ENCODE results near the gene INSYN1. TPM values are rescaled to one million over a fixed set of nuclear protein-coding genes. Genes with fewer than 3 reads are reported as not detected.

Gene INSYN1
- polyA plus RNA-seq, 3 donors = not detected

DNA sequence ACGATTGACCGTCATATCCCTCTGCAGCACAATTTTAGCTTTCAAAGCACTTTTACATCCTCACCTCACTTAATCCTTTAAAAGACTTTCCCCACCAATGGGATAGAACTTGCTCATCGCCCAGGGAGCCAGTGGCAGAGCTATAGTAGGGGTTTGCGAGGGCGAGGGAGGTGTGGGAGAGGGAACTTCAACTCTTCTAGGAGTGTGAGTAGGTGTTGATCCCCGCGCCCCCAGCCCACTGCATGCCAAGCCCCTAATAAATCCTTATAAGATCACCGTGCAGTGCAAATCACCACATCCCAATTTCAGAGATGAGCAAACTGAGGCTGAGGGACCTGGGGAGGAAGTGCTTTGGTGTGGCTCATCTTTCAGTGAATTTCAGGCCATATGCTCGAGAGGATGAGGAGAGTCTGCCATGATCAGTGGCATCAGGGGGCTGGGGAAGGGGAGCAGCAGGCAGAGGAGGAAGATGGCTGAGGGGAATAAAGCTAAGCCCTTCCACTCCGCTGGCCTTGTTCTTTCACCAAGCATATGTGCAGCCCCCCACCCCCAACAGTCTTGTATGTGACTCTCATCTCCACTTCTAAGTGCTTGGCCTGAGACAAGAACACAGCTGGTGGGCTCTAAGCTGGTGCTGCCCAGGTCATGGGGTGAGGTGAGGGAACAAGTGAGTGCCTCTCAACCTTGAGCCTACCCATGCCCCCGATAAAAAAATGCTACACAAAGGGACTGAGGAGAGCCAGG lies 5.1 kb downstream of the INSYN1 start:
- H3K27me3 Mint-ChIP-seq (ENCODE audit: low read depth in 3 of 3) = peaks cover 40 to 71% (median 51%) of the 10 kb centered on the region in 3 donors
- no peaks in the 10 kb centered on the region for H3K79me2 ChIP-seq (ENCODE audit: insufficient read depth, low read length)
- H3K9me3 Mint-ChIP-seq = peaks cover 0 to 3% (median 2%) of the 10 kb centered on the region in 7 donors
- no peaks in the 10 kb centered on the region for H3K36me3 Mint-ChIP-seq
- H3K4me3 Mint-ChIP-seq = peak overlapping the region in 1 of 2 donors; percentile 21
- no peaks in the 10 kb centered on the region for H4K20me1 ChIP-seq (ENCODE audit: insufficient read depth, low read length)
- no peak overlapping the region for H3K9ac ChIP-seq (ENCODE audit: insufficient read depth, low read length, poor library complexity, severe bottlenecking)
- no peak overlapping the region for H3K4me3 ChIP-seq (replicated peaks in 1 of 3; ENCODE audit: low read depth in 2 of 3, low read length in 3 of 3)
- TF ChIP-seq, protein P1, sequence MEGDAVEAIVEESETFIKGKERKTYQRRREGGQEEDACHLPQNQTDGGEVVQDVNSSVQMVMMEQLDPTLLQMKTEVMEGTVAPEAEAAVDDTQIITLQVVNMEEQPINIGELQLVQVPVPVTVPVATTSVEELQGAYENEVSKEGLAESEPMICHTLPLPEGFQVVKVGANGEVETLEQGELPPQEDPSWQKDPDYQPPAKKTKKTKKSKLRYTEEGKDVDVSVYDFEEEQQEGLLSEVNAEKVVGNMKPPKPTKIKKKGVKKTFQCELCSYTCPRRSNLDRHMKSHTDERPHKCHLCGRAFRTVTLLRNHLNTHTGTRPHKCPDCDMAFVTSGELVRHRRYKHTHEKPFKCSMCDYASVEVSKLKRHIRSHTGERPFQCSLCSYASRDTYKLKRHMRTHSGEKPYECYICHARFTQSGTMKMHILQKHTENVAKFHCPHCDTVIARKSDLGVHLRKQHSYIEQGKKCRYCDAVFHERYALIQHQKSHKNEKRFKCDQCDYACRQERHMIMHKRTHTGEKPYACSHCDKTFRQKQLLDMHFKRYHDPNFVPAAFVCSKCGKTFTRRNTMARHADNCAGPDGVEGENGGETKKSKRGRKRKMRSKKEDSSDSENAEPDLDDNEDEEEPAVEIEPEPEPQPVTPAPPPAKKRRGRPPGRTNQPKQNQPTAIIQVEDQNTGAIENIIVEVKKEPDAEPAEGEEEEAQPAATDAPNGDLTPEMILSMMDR (IDR thresholded peaks at IDR 0.05) = no peak
- no peak overlapping the region for H3K27ac Mint-ChIP-seq
- peaks cover 12 to 35% of the 10 kb centered on the region in 2 donors for H3K27me3 ChIP-seq (ENCODE audit: control insufficient read depth in 2 of 2, insufficient read depth in 2 of 2, low read length in 2 of 2)
- no peaks in the 10 kb centered on the region for H3K4me1 Mint-ChIP-seq
- no peak for DNase-seq
- no peak overlapping the region for H2AFZ ChIP-seq (ENCODE audit: insufficient read depth, low read depth, low read length, poor library complexity, severe bottlenecking)
- H3K27ac ChIP-seq (ENCODE audit: low read depth in 1 of 2, low read length in 2 of 2) = no peak overlapping the region
- H3K4me2 ChIP-seq (replicated peaks; ENCODE audit: extremely low read depth, low read length, poor library complexity, severe bottlenecking) = no peak overlapping the region
- intact Hi-C loops (cut with micrococcal nuclease) = no loop called here
- 71% methylated on average over 1 of the region's 11 CpGs for WGBS (ENCODE audit: insufficient coverage)
- H3K4me1 ChIP-seq (ENCODE audit: control insufficient read depth in 1 of 2, insufficient read depth in 2 of 2, low read length in 2 of 2) = no peaks in the 10 kb centered on the region
- H3K36me3 ChIP-seq (replicated peaks in 1 of 2; ENCODE audit: control insufficient read depth in 1 of 2, insufficient read depth in 2 of 2, low read length in 2 of 2) = no peaks in the 10 kb centered on the region
- no peaks in the 10 kb centered on the region for H3K9me3 ChIP-seq (replicated peaks in 1 of 2; ENCODE audit: control insufficient read depth in 1 of 2, insufficient read depth in 1 of 2, low read length in 2 of 2)

DNA sequence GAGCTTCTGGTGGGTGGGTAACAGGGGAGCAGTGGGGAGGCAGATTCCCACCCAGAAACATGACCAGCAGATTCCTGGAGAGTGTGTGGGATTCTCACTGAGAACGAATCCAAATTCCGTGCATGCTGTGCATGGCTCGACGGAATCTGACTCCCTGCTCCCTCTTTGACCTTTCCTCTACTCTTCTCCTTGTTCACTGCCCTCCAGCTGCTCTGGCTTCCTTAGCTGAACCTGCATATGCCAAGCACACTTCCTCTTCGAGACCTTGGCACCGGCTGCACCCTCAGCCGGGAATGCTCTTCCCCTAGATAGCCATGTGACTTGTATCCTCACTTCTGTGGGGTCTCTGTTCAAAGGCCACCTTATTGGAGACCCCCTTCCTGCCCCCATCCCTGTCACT lies 6.3 kb downstream of the INSYN1 start:
- H3K36me3 Mint-ChIP-seq = no peaks in the 10 kb centered on the region
- no peak overlapping the region for H3K27ac Mint-ChIP-seq
- intact Hi-C loops (cut with micrococcal nuclease) = no loop called here

More for the DNA sequence above, 6.3 kb downstream of the INSYN1 start:
- no peaks in the 10 kb centered on the region for H3K9me3 ChIP-seq (replicated peaks in 1 of 2; ENCODE audit: control insufficient read depth in 1 of 2, insufficient read depth in 1 of 2, low read length in 2 of 2)
- H2AFZ ChIP-seq (ENCODE audit: insufficient read depth, low read depth, low read length, poor library complexity, severe bottlenecking) = no peak overlapping the region
- no peak overlapping the region for H3K9ac ChIP-seq (ENCODE audit: insufficient read depth, low read length, poor library complexity, severe bottlenecking)
- no peaks in the 10 kb centered on the region for H3K4me1 ChIP-seq (ENCODE audit: control insufficient read depth in 1 of 2, insufficient read depth in 2 of 2, low read length in 2 of 2)
- H3K27ac ChIP-seq (ENCODE audit: low read depth in 1 of 2, low read length in 2 of 2) = no peak overlapping the region
- no peak overlapping the region for H3K4me3 ChIP-seq (replicated peaks in 1 of 3; ENCODE audit: low read depth in 2 of 3, low read length in 3 of 3)
- H3K4me2 ChIP-seq (replicated peaks; ENCODE audit: extremely low read depth, low read length, poor library complexity, severe bottlenecking) = no peak overlapping the region
- DNase-seq = no peak
- no peaks in the 10 kb centered on the region for H3K79me2 ChIP-seq (ENCODE audit: insufficient read depth, low read length)
- no peaks in the 10 kb centered on the region for H4K20me1 ChIP-seq (ENCODE audit: insufficient read depth, low read length)
- Mint-ChIP-seq H3K27me3 (ENCODE audit: low read depth in 3 of 3) (peaks cover 40 to 66% (median 51%) of the 10 kb centered on the region in 3 donors), H3K4me3 (no peak overlapping the region), H3K4me1 (no peaks in the 10 kb centered on the region), H3K9me3 (peaks cover 0 to 3% (median 2%) of the 10 kb centered on the region in 7 donors)
- TF ChIP-seq, protein P1 (IDR thresholded peaks at IDR 0.05) = no peak
- H3K27me3 ChIP-seq (ENCODE audit: control insufficient read depth in 2 of 2, insufficient read depth in 2 of 2, low read length in 2 of 2) = peaks cover 6 to 30% of the 10 kb centered on the region in 2 donors
- no peaks in the 10 kb centered on the region for H3K36me3 ChIP-seq (replicated peaks in 1 of 2; ENCODE audit: control insufficient read depth in 1 of 2, insufficient read depth in 2 of 2, low read length in 2 of 2)
- WGBS (ENCODE audit: insufficient coverage) = 29% methylated on average over 7 of the region's 7 CpGs
